A673 (cell line): ENCODE data around the gene SYNGR1.

Experiments used
- EZH2 ChIP-seq: fragments of 200-600 bp; sonication (generic); IDR thresholded peaks from 2 replicates; pipeline ENCODE4 v1.6.1; 2017; ENCODE audit warnings: borderline replicate concordance, low read depth, mild to moderate bottlenecking, mixed read lengths, antibody characterized with exemption, low read length; ENCODE audit not compliant: poor library complexity, severe bottlenecking
- TF ChIP-seq, protein P1 (sequence below): fragments of 300-800, 200-600 bp; sonication (generic); conservative IDR thresholded peaks from 2 replicates; pipeline ENCODE4 v1.5.1; 2017; ENCODE audit warnings: low read depth, mild to moderate bottlenecking, antibody characterized with exemption, low read length, moderate library complexity, mixed read lengths

- TF ChIP-seq, protein P1, sequence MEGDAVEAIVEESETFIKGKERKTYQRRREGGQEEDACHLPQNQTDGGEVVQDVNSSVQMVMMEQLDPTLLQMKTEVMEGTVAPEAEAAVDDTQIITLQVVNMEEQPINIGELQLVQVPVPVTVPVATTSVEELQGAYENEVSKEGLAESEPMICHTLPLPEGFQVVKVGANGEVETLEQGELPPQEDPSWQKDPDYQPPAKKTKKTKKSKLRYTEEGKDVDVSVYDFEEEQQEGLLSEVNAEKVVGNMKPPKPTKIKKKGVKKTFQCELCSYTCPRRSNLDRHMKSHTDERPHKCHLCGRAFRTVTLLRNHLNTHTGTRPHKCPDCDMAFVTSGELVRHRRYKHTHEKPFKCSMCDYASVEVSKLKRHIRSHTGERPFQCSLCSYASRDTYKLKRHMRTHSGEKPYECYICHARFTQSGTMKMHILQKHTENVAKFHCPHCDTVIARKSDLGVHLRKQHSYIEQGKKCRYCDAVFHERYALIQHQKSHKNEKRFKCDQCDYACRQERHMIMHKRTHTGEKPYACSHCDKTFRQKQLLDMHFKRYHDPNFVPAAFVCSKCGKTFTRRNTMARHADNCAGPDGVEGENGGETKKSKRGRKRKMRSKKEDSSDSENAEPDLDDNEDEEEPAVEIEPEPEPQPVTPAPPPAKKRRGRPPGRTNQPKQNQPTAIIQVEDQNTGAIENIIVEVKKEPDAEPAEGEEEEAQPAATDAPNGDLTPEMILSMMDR = no peak
- TF ChIP-seq EZH2 = no peak
Measured at GRCh38 chr22:39356464-39356863, 6.7 kb downstream of the SYNGR1 start.
